Inflammatory macrophage (primary cell): ENCODE results near the gene TMEM240.
"Not testable (repeated sequence)": the region's sequence is repeated elsewhere in the genome, so short reads cannot be mapped to it uniquely, and the experiment has no call there.

ENCODE experiments used
- DNase-seq, 2 donors: peaks; one replicate each; pipeline ENCODE4 v3.0.0-alpha.2; 2020 to 2022
- total RNA-seq, 18 experiments: gene quantifications; one replicate each; lab custom pipeline; 2026; ENCODE audit warnings: mixed read lengths in 6 of 18, inconsistent platforms in 2 of 18; lab: John Stamatoyannopoulos, UW

Gene TMEM240
- total RNA-seq: 0 to 0.53 (median 0.08) reads per million in 18 experiments

GRCh38 chr1:1540090-1540817 lies at the start of gene TMEM240:
Gene TMEM240, minus strand, starts transcription at chr1:1540624. Its CDS starts 278 bp downstream, at chr1:1540346.
- no peak for DNase-seq

GRCh38 chr1:1583347-1584010 lies 43.1 kb upstream of the TMEM240 start:
- no peak for DNase-seq

GRCh38 chr1:1582585-1583346 lies 42.3 kb upstream of the TMEM240 start:
- DNase-seq: no peak

DNA sequence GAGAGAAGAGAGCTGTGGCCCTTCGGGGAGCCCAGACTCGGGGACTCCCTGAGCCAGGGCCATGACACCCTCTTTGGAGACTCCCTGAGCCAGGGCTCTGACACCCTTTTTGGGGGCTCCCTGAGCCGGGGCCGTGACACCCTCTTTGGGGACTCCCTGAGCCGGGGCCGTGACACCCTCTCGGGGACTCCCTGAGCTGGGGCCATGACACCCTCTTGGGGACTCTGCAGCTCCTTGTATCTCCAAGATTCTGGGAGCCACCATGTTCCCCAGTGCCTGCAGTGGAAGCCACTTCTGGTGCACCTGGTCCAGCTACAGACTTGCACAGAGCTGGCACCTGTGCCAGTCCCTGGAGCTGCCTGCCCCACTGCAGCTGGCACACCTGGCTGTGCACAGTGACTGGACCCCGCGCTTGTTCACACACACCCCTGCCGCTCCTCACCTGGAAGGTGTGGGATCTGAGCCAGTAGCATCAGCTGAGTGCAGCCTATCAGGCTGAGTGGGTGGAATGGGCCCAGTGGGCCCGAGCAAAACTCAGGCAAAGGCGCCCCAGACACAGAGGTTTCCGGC lies 38.0 kb upstream of the TMEM240 start:
- no peak for DNase-seq

- DNase-seq: no peak
Observed at GRCh38 chr1:1577367-1578011, 37.1 kb upstream of the TMEM240 start.

GRCh38 chr1:1574721-1575537 lies 34.5 kb upstream of the TMEM240 start, which contains the start of gene SSU72:
Gene SSU72, minus strand, starts transcription at chr1:1574863. Its CDS starts 306 bp downstream, at chr1:1574557.
- peak; percentile 93 to 95 for DNase-seq

- peak; percentile 79 to 82 for DNase-seq
Observed at GRCh38 chr1:1573843-1574720, 33.7 kb upstream of the TMEM240 start.

GRCh38 chr1:1569341-1569740 lies 28.9 kb upstream of the TMEM240 start:
- DNase-seq: no peak

DNA sequence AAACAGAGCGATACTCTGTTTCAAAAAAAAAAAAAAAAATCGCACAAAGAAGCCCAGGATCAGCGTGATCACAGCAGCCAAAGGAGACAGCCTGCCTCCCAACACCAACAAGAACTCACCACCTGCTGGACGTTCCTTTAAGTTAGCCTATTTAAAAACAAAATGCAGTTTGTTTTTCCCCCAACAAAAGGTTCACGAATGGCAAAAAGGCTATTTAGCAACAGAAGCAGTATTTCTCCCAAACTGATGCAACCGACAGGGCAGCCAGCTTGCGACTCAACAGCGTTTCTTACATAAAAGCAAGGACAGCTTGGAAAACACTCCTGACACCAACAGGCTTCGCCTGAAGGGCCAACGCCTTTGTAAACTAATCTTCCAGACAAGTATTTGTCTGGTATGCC lies 27.5 kb upstream of the TMEM240 start:
- DNase-seq: no peak

DNA sequence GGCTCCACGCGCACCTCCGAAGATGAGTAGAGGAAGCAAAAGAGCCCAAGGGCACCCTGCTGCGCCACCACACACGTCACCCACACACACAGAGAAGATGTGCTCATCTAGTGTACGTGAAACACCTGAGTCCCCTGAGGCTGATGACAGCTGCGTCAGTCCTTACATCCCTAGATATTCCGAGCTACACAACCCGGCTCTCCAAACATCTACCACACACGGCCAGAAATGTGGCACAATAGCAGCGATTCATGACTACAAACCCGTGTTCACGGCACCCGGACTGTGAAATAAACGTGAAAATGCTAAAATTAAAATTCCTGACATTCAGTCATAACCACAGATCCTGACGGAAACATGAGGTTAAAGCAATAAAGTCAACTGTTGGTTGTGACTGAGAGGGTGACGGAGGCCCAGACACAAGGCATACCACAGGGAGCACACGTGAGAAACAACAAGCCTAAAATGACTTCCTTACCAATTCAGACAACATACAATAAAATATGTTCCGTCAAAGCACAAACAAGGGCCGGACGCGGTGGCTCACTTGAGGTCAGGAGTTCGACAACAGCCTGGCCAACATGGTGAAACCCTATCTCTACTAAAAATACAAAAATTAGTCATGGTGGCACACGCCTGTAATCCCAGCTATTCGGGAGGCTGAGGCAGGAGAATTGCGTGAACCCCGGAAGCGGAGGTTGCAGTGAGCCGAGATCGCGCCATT lies 26.9 kb upstream of the TMEM240 start:
- no peak for DNase-seq

DNA sequence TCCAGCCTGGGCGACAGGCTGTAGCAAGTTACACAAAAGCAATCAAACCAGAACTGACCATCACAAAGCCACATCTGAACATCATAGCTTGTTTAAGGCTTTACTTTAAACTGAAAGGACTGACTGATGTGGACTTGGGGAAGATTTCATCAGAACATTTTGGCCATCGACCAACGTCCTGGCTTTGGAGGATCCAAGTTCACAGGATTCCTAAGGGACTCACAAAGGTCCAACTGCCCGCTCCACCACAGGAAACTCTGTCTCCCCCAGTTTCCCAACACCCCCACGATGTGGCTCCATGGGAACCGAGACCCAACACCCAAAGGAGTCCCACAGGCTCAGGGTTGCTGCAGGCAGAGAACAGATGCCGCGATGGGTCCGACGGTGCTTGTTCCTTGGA lies 24.9 kb upstream of the TMEM240 start:
- no peak for DNase-seq

- no peak for DNase-seq
Observed at GRCh38 chr1:1564268-1564667, 23.8 kb upstream of the TMEM240 start.

GRCh38 chr1:1563688-1564087 lies 23.3 kb upstream of the TMEM240 start:
- no peak for DNase-seq

GRCh38 chr1:1562556-1563195 lies 22.3 kb upstream of the TMEM240 start:
- DNase-seq: no peak

GRCh38 chr1:1561801-1562470 lies 21.5 kb upstream of the TMEM240 start:
- DNase-seq: no peak

GRCh38 chr1:1560178-1560577 lies 19.8 kb upstream of the TMEM240 start:
- no peak for DNase-seq

- no peak for DNase-seq
Observed at GRCh38 chr1:1559066-1559465, 18.6 kb upstream of the TMEM240 start.

DNA sequence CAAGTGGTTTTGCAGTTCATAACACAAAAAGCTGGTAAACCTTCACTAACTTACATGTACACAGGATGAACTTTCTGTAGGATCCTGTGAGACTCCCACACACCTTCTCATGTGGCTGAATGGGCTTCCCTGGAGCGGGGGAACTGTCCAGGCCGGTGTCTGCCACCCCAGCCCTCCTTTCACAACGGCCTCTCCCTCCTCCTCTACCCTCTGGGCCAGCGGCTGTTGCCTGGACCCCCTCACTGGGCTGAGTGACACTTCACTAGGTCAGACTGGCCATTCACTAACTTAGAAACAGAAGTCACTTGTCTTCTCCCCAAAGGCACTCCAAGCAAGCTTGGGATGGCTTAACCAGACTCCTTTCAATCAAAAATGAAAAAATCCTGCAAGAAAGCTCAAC lies 18.2 kb upstream of the TMEM240 start:
- DNase-seq: no peak

GRCh38 chr1:1557688-1558087 lies 17.3 kb upstream of the TMEM240 start:
- DNase-seq: not testable (repeated sequence)
